Progenitor cell of endocrine pancreas (in vitro differentiated cells): Measurements from ENCODE around the gene TFAP2A. TPM values are rescaled to one million over a fixed set of nuclear protein-coding genes. Genes with fewer than 3 reads are reported as not detected.

Source experiments
- DNase-seq: peaks from one replicate; pipeline ENCODE4 v3.0.0; 2021; ENCODE audit warnings: low spot score; ENCODE audit not compliant: unreplicated experiment
- H3K27ac Mint-ChIP-seq: 2 replicates; pipeline ENCODE4 v1.8.0; 2021; ENCODE audit warnings: mild to moderate bottlenecking, moderate library complexity, mixed read lengths
- H3K27me3 Mint-ChIP-seq: 2 replicates; pipeline ENCODE4 v1.8.0; 2021; ENCODE audit warnings: mixed read lengths
- H3K36me3 Mint-ChIP-seq: 2 replicates; pipeline ENCODE4 v1.8.0; 2022; ENCODE audit warnings: mixed read lengths; ENCODE audit not compliant: insufficient read depth
- H3K4me1 Mint-ChIP-seq: 2 replicates; pipeline ENCODE4 v1.8.0; 2021; ENCODE audit warnings: low read depth, mixed read lengths
- H3K4me3 Mint-ChIP-seq: 2 replicates; pipeline ENCODE4 v1.8.0; 2021; ENCODE audit warnings: low read depth, mild to moderate bottlenecking, moderate library complexity, mixed read lengths
- H3K9me3 Mint-ChIP-seq: 2 replicates; pipeline ENCODE4 v1.8.0; 2021; ENCODE audit warnings: low read depth, mixed read lengths
- total RNA-seq: library from RNA; stranded (reverse); gene quantifications from 2 replicates; pipeline ENCODE4 v1.2.1, GENCODE V29; 2021
- TF ChIP-seq, protein P1 (sequence below): fragments of 200-600 bp; sonication (generic); IDR thresholded peaks from one replicate; pipeline ENCODE4 v1.5.0; 2021; ENCODE audit warnings: antibody characterized with exemption, mild to moderate bottlenecking; ENCODE audit not compliant: unreplicated experiment

Gene TFAP2A
- total RNA-seq, 1 donor from 2014 or later: 4.7 TPM

DNA sequence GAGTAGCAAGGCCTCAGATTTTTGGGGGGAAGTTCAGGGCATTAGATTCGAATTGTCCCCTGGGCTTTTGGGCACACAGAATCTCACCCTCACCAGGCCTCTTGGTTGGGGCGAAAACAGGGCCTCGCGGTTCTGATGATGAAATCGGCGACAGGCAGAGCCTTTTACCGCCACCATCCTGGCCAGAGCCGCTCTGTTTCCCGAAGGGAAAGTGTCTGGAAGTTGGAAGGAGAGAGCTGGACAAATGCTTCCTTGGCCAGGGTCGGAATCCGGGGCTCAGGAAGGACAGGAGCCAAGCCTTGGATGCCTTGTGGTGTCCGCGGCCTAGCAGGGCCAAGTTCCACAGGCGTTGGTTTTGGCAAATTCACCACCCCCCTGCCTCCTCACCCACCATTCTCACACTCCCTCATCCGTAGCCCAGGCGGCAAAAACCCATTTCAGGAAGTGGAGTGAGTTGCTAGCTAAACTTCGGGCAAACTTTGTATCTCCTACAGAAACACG, 3.5 kb upstream of the TFAP2A start:
- DNase-seq: no peak
- Mint-ChIP-seq H3K4me1 (peaks cover 22% of the 10 kb centered on the region), H3K36me3 (no peaks in the 10 kb centered on the region), H3K4me3 (peak overlapping the region; percentile 59), H3K27me3 (peaks cover 99% of the 10 kb centered on the region), H3K27ac (no peak overlapping the region), H3K9me3 (no peaks in the 10 kb centered on the region)
- TF ChIP-seq, protein P1, sequence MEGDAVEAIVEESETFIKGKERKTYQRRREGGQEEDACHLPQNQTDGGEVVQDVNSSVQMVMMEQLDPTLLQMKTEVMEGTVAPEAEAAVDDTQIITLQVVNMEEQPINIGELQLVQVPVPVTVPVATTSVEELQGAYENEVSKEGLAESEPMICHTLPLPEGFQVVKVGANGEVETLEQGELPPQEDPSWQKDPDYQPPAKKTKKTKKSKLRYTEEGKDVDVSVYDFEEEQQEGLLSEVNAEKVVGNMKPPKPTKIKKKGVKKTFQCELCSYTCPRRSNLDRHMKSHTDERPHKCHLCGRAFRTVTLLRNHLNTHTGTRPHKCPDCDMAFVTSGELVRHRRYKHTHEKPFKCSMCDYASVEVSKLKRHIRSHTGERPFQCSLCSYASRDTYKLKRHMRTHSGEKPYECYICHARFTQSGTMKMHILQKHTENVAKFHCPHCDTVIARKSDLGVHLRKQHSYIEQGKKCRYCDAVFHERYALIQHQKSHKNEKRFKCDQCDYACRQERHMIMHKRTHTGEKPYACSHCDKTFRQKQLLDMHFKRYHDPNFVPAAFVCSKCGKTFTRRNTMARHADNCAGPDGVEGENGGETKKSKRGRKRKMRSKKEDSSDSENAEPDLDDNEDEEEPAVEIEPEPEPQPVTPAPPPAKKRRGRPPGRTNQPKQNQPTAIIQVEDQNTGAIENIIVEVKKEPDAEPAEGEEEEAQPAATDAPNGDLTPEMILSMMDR: no peak

DNA sequence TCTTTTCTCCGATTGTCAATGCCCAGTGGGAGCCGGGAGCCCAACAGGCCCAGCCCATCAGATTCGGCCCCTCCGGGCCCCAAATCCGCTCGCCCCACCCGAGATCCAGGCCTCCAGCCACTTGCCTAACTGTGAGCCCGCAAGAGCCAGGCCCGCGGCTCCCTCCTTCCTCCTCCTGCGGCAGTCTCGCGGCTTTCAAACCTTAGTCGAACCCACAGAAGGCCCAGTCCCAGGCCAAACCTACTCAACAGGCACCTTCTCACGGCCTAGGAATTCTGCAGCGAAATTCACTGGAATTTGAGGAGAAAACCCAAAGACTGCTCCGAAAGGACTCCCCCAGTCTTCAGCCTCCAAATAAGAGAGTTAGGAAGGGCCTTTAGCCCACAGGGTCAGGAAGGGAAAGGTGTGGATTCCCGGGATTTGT, 2.8 kb upstream of the TFAP2A start:
- peaks cover 98% of the 10 kb centered on the region for H3K27me3 Mint-ChIP-seq
- H3K9me3 Mint-ChIP-seq: no peaks in the 10 kb centered on the region
- DNase-seq: no peak
- TF ChIP-seq, protein P1: no peak
- H3K4me3 Mint-ChIP-seq: peak overlapping the region; percentile 69
- H3K27ac Mint-ChIP-seq: peak overlapping the region; percentile 73
- H3K4me1 Mint-ChIP-seq: peaks cover 27% of the 10 kb centered on the region
- H3K36me3 Mint-ChIP-seq: no peaks in the 10 kb centered on the region

DNA sequence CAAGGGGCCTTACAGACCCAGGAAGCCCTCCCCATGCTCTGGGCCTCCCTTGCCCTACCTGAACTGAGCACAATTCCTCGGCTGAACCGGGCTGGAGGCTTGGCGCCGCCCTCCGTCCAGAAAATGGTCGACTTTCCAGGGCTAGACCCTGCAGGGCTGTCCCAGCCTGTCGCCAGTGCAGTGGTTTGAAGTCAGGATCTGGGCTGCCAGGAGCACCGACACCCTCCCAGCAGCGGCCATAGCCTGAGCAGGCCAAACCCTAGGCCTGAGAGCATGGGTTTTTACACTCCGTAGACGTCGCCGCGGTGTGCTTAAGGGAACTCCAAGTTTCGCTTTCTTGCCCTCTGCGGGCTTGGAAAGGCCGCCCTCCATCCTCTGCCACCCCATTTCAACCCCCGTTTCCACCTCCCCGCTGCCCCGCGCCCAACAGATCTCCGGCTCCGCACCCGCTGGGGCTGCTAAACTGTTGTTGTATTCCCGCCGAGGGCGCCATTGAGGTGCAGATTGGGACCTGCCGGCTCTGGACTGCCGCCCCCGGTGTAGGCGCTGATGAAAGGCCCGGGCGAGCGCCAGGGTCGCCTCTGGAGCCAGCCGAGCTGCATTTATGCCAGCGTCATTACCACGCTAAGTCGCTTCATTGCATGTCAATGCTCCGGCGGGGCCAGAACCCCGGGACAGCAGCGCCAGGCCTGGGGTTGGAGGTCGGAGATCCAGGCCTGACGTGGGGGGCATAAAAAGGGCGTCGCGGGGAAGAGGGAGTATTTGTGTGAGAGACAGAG, 2.2 kb upstream of the TFAP2A start:
- Mint-ChIP-seq H3K27me3 (peaks cover 94% of the 10 kb centered on the region), H3K4me3 (peak overlapping the region; percentile 69), H3K27ac (no peak overlapping the region), H3K36me3 (no peaks in the 10 kb centered on the region), H3K4me1 (peaks cover 28% of the 10 kb centered on the region), H3K9me3 (no peaks in the 10 kb centered on the region)
- TF ChIP-seq, protein P1: no peak
- DNase-seq: peak; percentile 13

DNA sequence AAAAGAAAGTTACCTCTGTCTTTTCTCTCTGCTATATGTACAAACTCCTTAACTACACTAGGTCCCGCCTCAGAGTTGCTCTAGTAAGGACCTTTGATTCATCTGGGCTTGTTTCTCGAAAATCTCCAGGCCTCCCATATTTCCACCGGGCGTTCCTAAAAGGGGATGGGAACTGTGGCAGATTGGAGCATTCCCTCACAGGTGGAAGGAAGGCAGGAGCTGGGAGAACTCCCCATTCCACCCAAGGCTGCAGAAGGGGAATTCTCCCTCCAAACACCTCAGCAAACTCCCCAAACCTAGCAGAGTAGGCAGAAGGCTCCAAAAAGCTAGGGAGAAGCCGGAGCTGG, 1.6 kb upstream of the TFAP2A start:
- Mint-ChIP-seq H3K4me1 (peaks cover 33% of the 10 kb centered on the region), H3K27me3 (peaks cover 94% of the 10 kb centered on the region), H3K27ac (no peak overlapping the region), H3K9me3 (no peaks in the 10 kb centered on the region), H3K4me3 (peak overlapping the region; percentile 69), H3K36me3 (no peaks in the 10 kb centered on the region)
- TF ChIP-seq, protein P1: no peak
- no peak for DNase-seq

DNA sequence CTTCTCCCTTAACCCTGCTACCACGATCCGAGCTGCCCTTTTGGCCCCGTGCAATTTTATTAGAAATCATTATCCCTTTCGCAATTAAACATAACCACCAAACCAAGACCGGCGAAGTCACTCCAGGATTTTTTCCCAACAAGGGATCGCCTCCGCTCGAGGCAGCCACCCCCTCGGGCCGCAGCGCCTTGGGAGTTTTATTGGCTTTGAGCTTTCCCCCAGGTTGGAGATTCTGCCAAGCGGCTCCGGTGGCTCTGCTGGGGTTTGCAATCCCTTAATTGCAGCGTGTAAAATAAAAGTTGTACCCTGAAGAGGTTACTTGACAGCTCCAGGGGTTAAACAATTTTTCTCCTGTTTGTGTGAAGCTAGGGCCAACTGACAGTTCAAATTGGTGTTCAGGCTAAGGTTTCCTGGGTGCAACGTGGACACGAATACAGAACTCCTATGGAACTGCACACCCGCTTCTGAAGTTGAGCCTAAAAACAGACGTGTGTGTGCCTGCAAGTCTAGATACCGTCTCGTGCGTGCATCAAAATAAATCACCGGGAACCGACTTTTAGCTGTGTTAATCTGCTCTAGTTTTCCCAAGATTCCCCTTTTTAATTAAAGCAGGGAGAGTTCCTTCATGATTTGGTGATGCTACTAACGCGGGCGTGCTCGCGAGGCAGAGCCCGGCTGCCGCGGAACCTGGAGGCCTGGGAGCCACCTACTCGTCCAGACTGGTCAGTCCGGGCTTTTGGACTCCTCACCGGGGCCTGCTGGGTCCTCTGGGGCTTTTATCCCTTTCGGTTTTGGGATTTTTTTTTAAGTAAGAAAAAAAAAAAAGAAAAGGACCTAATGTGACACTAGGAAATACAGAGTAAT, 975 bp upstream of the TFAP2A start:
- no peaks in the 10 kb centered on the region for H3K36me3 Mint-ChIP-seq
- peaks cover 94% of the 10 kb centered on the region for H3K27me3 Mint-ChIP-seq
- no peak for DNase-seq
- peaks cover 33% of the 10 kb centered on the region for H3K4me1 Mint-ChIP-seq
- peak overlapping the region; percentile 88 for H3K27ac Mint-ChIP-seq
- H3K4me3 Mint-ChIP-seq: peak overlapping the region; percentile 72
- no peaks in the 10 kb centered on the region for H3K9me3 Mint-ChIP-seq
- TF ChIP-seq, protein P1: no peak
